Upper lobe of left lung (tissue), 6 donors: ENCODE data around the gene LTN1. TPM values are rescaled to one million over a fixed set of nuclear protein-coding genes. Genes with fewer than 3 reads are reported as not detected.

Experiments used
- ATAC-seq, 2 donors: fragments of 200-7000 bp; cut with Tn5 transposase; one replicate each; pipeline ENCODE4 v1.9.1; 2022; ENCODE audit warnings: mild to moderate bottlenecking in 2 of 2, moderate library complexity in 2 of 2; ENCODE audit not compliant: low FRiP score in 2 of 2
- DNase-seq, 2 donors: peaks; one replicate each; pipeline ENCODE4 v3.0.0-alpha.2; 2019 to 2020
- H3K27ac ChIP-seq, 4 donors: fragments of 200-600 bp; sonication (generic); one replicate each; pipeline ENCODE4 v1.5.1; 2016 to 2019
- H3K27me3 ChIP-seq, 4 donors: fragments of 200-600 bp; sonication (generic); one replicate each; pipeline ENCODE4 v1.5.1; 2017 to 2019
- H3K36me3 ChIP-seq, 4 donors: fragments of 200-600 bp; sonication (generic); one replicate each; pipeline ENCODE4 v1.5.1; 2016 to 2019
- H3K4me1 ChIP-seq, 4 donors: fragments of 200-600 bp; sonication (generic); one replicate each; pipeline ENCODE4 v1.5.1; 2018 to 2019
- H3K4me3 ChIP-seq, 4 donors: fragments of 200-600 bp; sonication (generic); one replicate each; pipeline ENCODE4 v1.5.1; 2017 to 2019; ENCODE audit warnings: mild to moderate bottlenecking in 2 of 4, moderate library complexity in 1 of 4
- H3K9me3 ChIP-seq, 4 donors: fragments of 200-600 bp; sonication (generic); one replicate each; pipeline ENCODE4 v1.5.1; 2018 to 2019
- EP300 ChIP-seq, 4 donors: sonication (generic); formaldehyde crosslinking; IDR thresholded peaks; one replicate each; pipeline ENCODE4 v1.5.1; 2017; ENCODE audit warnings: antibody characterized with exemption in 4 of 4, control low read depth in 2 of 4
- POLR2A ChIP-seq, 4 donors: fragments of 450-650 bp; IDR thresholded peaks; one replicate each; pipeline ENCODE4 v1.5.1; 2016 to 2017; ENCODE audit warnings: antibody characterized with exemption in 4 of 4, mild to moderate bottlenecking in 2 of 4
- POLR2AphosphoS5 ChIP-seq, 2 donors: sonication (generic); formaldehyde crosslinking; IDR thresholded peaks; one replicate each; pipeline ENCODE4 v1.5.1; 2017; ENCODE audit warnings: antibody characterized with exemption in 2 of 2
- WGBS, 2 donors: methylation state at CpG; one replicate each; pipeline ENCODE4 v1.1.5; 2017 to 2018; 5-methylcytosine and 5-hydroxymethylcytosine counted together
- total RNA-seq, 6 donors: library from RNA; depleted of rRNA in 4 of 6; stranded (reverse); fragments of >200 nt in 4 of 6; gene quantifications; one replicate each; pipeline versions ENCODE4 v1.1.0 to v1.2.1, GENCODE V29; 2016 to 2021
- TF ChIP-seq, protein P1 (sequence below), 6 experiments: fragments of 450-650 bp in 4 of 6; fragments of 200-600 bp in 2 of 6; sonication (generic) in 2 of 6; IDR thresholded peaks; one replicate each; pipeline ENCODE4 v1.5.1; 2016 to 2019; ENCODE audit warnings: antibody characterized with exemption in 6 of 6
- donor health status: DM: no; HTN: no; CAD: no; lungs with moderate emphysema.
- donor health status: DM: no; HTN: yes; CAD: no; lungs with severe emphysema.

Gene LTN1
- total RNA-seq, 6 donors from 2014 or later: 7.4 to 45.6 (median 21.4) TPM

DNA sequence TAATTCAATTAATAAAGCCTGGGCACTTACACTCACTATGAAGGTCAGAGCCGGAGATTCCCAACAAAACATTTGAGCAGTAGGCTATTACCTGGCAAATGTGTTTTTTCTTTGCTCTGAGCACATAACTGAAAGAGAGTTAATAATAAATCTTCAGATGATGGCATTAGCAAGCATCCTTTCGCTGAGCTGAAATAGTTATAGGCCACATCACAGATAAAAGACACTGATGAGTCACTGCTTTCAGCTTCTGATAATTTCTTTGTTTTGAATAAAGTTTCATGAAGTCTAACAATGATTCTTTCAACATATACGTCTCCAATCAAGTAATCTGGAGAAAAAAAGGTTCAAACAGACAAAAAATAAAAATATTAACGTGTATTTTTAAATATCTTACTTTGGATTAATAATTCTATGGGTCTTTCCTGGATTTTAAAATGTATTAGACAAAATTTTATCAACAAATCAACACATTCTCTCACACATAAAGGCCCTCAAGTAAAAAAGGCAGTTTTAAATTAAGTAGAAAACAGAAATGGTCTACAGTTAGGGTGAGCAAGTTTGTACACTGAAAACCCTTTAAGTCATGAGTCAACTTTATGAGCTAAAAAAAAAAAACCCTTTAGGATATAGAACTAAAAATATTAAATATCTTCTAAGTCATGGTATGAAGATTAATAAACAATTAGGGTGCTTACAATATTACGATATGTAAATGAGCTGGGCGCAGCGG is 33.1 kb downstream of the LTN1 start:
- Histone ChIP-seq H3K27ac (no peak overlapping the region), H3K9me3 (no peaks in the 10 kb centered on the region), H3K4me3 (no peak overlapping the region), H3K4me1 (no peaks in the 10 kb centered on the region), H3K36me3 (peaks cover 16 to 100% (median 24%) of the 10 kb centered on the region in 4 donors), H3K27me3 (no peaks in the 10 kb centered on the region)
- TF ChIP-seq, protein P1, sequence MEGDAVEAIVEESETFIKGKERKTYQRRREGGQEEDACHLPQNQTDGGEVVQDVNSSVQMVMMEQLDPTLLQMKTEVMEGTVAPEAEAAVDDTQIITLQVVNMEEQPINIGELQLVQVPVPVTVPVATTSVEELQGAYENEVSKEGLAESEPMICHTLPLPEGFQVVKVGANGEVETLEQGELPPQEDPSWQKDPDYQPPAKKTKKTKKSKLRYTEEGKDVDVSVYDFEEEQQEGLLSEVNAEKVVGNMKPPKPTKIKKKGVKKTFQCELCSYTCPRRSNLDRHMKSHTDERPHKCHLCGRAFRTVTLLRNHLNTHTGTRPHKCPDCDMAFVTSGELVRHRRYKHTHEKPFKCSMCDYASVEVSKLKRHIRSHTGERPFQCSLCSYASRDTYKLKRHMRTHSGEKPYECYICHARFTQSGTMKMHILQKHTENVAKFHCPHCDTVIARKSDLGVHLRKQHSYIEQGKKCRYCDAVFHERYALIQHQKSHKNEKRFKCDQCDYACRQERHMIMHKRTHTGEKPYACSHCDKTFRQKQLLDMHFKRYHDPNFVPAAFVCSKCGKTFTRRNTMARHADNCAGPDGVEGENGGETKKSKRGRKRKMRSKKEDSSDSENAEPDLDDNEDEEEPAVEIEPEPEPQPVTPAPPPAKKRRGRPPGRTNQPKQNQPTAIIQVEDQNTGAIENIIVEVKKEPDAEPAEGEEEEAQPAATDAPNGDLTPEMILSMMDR (IDR thresholded peaks at IDR 0.05): no peak
- TF ChIP-seq POLR2A (IDR thresholded peaks at IDR 0.05) (no peak), EP300 (IDR thresholded peaks at IDR 0.05) (no peak), POLR2AphosphoS5 (IDR thresholded peaks at IDR 0.05) (no peak)
- ATAC-seq: no peak
- no peak for DNase-seq
- 94 to 96% methylated on average over 7 of the region's 7 CpGs for WGBS, 2 donors

DNA sequence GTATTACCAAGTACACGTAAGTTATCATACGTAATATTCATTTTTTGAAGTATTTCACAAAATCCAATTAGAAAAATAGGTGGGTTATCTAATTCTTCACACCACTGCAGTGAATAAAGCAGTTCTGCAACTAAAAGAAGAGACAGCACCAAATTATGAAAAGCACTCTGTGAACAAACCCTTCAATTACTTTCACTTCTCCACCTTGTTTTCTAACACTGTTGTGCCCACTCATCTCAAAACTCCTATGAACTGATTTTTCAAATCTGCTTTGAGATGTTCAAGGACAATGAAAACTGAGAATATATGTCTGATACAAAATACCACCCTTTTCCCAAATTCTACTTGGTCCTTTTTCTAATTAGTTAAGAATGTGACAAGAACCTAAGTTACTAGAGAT is 39.4 kb downstream of the LTN1 start:
- no peak overlapping the region for H3K27ac ChIP-seq
- TF ChIP-seq, protein P1 (IDR thresholded peaks at IDR 0.05): no peak
- TF ChIP-seq EP300 (IDR thresholded peaks at IDR 0.05) (no peak), POLR2A (IDR thresholded peaks at IDR 0.05) (no peak), POLR2AphosphoS5 (IDR thresholded peaks at IDR 0.05) (no peak)
- 98 to 100% methylated on average over 2 of the region's 2 CpGs for WGBS, 2 donors
- no peaks in the 10 kb centered on the region for H3K9me3 ChIP-seq
- peaks cover 12 to 99% (median 28%) of the 10 kb centered on the region in 4 donors for H3K36me3 ChIP-seq
- ATAC-seq (no peak), DNase-seq (no peak)
- H3K4me3 ChIP-seq: no peak overlapping the region
- H3K27me3 ChIP-seq: no peaks in the 10 kb centered on the region
- no peaks in the 10 kb centered on the region for H3K4me1 ChIP-seq

DNA sequence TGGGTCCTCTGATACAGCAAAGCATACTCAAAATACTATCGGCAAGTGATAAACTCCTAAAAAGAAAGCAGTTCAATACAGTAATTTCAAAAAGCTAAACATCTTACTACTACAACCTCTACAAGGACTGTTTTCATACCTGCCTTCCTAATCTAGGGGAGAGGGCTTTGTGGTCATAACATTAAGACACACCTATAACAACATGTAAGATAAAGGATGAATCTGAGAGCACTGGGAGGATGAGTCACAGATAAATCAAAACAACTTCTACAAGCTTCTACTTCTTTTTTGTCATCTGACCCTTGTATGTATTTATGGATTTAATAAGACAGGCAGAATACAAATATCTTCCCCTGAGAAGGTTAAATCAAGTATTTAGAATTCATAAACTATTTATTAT is 40.0 kb downstream of the LTN1 start:
- Histone ChIP-seq H3K9me3 (no peaks in the 10 kb centered on the region), H3K4me3 (no peak overlapping the region), H3K27ac (no peak overlapping the region), H3K36me3 (peaks cover 12 to 95% (median 23%) of the 10 kb centered on the region in 4 donors), H3K4me1 (no peaks in the 10 kb centered on the region), H3K27me3 (no peaks in the 10 kb centered on the region)
- 100% methylated on average over 1 of the region's 1 CpG for WGBS, 2 donors
- ATAC-seq (no peak), DNase-seq (no peak)
- no peak for TF ChIP-seq POLR2AphosphoS5 (IDR thresholded peaks at IDR 0.05)
- no peak for TF ChIP-seq POLR2A (IDR thresholded peaks at IDR 0.05)
- TF ChIP-seq EP300 (IDR thresholded peaks at IDR 0.05): no peak
- TF ChIP-seq, protein P1 (IDR thresholded peaks at IDR 0.05): no peak

DNA sequence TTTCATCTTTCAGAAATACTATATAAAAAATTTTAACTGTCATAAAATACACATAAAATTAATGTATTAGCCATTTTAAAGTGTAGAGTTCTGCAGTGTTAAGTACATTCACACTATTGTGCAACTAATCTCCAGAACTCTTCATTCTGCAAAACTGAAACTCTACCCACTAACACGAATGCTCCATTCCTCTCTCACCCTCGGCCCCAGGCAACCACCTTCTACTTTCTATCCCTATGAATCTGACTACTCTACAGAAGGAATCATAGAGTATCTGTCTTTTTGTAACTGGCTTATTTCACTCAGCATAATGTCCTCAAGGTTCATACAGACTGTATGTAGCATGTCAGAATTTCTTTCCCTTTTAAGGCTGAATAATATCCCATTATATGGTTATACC is 43.4 kb downstream of the LTN1 start:
- Histone ChIP-seq H3K4me3 (no peak overlapping the region), H3K36me3 (peaks cover 19 to 92% (median 33%) of the 10 kb centered on the region in 4 donors), H3K9me3 (no peaks in the 10 kb centered on the region), H3K4me1 (no peaks in the 10 kb centered on the region), H3K27ac (no peak overlapping the region), H3K27me3 (no peaks in the 10 kb centered on the region)
- ATAC-seq: no peak
- TF ChIP-seq POLR2AphosphoS5 (IDR thresholded peaks at IDR 0.05) (no peak), POLR2A (IDR thresholded peaks at IDR 0.05) (no peak), EP300 (IDR thresholded peaks at IDR 0.05) (no peak)
- TF ChIP-seq, protein P1 (IDR thresholded peaks at IDR 0.05): no peak
- WGBS, 2 donors: 67 to 77% methylated on average over 2 of the region's 2 CpGs
- no peak for DNase-seq

DNA sequence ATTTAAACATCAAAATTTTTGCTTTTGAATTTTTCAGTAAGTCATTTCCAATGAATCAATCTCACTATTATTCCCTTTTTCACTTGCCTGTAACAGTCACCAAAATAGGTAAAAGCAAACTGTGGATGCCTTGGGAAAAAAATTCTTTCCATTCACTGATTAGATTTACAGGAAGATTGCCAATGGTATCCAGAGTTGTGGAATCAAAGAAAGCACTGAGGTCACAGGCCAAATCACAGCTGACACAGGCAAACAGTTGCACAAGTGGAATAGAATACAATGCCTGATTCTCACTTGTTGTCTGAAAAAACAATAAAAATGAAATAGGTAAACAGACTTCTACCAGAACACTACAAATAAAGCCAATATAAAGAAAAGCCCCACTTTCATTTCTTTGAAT is 48.4 kb downstream of the LTN1 start:
- no peaks in the 10 kb centered on the region for H3K9me3 ChIP-seq
- H3K4me3 ChIP-seq: no peak overlapping the region
- H3K27ac ChIP-seq: no peak overlapping the region
- no peaks in the 10 kb centered on the region for H3K4me1 ChIP-seq
- no peak for DNase-seq
- no peaks in the 10 kb centered on the region for H3K27me3 ChIP-seq
- no peak for ATAC-seq
- TF ChIP-seq EP300 (IDR thresholded peaks at IDR 0.05) (no peak), POLR2AphosphoS5 (IDR thresholded peaks at IDR 0.05) (no peak), POLR2A (IDR thresholded peaks at IDR 0.05) (no peak)
- TF ChIP-seq, protein P1 (IDR thresholded peaks at IDR 0.05): no peak
- H3K36me3 ChIP-seq: peaks cover 9 to 79% (median 24%) of the 10 kb centered on the region in 4 donors
